Karpas-422 (cell line): Measurements from ENCODE around the gene CNRIP1. TPM values are rescaled to one million over a fixed set of nuclear protein-coding genes. Genes with fewer than 3 reads are reported as not detected.
A peak's percentile ranks its signal among the peaks of the same experiment; 100 is the strongest.

ENCODE experiments used
- DNase-seq: peaks from one replicate; pipeline ENCODE4 v3.0.0-alpha.2; 2015
- H2AFZ ChIP-seq: fragments of 200-600 bp; sonication (generic); 2 replicates; pipeline ENCODE4 v1.6.1; 2014; ENCODE audit warnings: antibody characterized with exemption, low read length, mixed read lengths
- H3K27ac ChIP-seq: fragments of 200-600 bp; sonication (generic); 2 replicates; pipeline ENCODE4 v1.5.1; 2014; ENCODE audit warnings: mild to moderate bottlenecking, low read length, moderate library complexity
- H3K27me3 ChIP-seq: fragments of 200-600 bp; sonication (generic); 2 replicates; pipeline ENCODE4 v1.6.1; 2014; ENCODE audit warnings: low read length, mixed read lengths
- H3K36me3 ChIP-seq: fragments of 200-600 bp; sonication (generic); 2 replicates; pipeline ENCODE4 v1.6.1; 2014; ENCODE audit warnings: low read length, mixed read lengths; ENCODE audit not compliant: insufficient read depth
- H3K4me1 ChIP-seq: fragments of 200-600 bp; sonication (generic); 2 replicates; pipeline ENCODE4 v1.6.1; 2014; ENCODE audit warnings: mild to moderate bottlenecking, low read length, mixed read lengths
- H3K4me2 ChIP-seq: fragments of 200-600 bp; sonication (generic); 2 replicates; pipeline ENCODE4 v1.6.1; 2014; ENCODE audit warnings: low read length, low read depth, mild to moderate bottlenecking; ENCODE audit not compliant: poor library complexity, severe bottlenecking
- H3K4me3 ChIP-seq: fragments of 200-600 bp; sonication (generic); 2 replicates; pipeline ENCODE4 v1.5.1; 2014; ENCODE audit warnings: mild to moderate bottlenecking, antibody characterized with exemption, low read length, mixed read lengths
- H3K79me2 ChIP-seq: fragments of 200-600 bp; sonication (generic); 2 replicates; pipeline ENCODE4 v1.6.1; 2014; ENCODE audit warnings: mild to moderate bottlenecking, low read length, mixed read lengths
- H3K9ac ChIP-seq: fragments of 200-600 bp; sonication (generic); 2 replicates; pipeline ENCODE4 v1.6.0; 2014; ENCODE audit warnings: low read length
- H3K9me2 ChIP-seq: fragments of 200-600 bp; sonication (generic), shearing (Covaris generic); replicated peaks from 2 replicates; pipeline ENCODE4 v1.6.0; 2014; ENCODE audit warnings: mild to moderate bottlenecking, low read length, moderate library complexity; ENCODE audit not compliant: insufficient read depth
- H3K9me3 ChIP-seq: fragments of 300-700, 200-600 bp; sonication (generic); 2 replicates; pipeline ENCODE4 v1.6.1; 2014; ENCODE audit warnings: low read length, mixed read lengths
- H4K20me1 ChIP-seq: fragments of 200-600 bp; sonication (generic); 2 replicates; pipeline ENCODE4 v1.6.1; 2014; ENCODE audit warnings: mild to moderate bottlenecking, antibody characterized with exemption, low read length, low read depth; ENCODE audit not compliant: insufficient read depth
- total RNA-seq: library from RNA; depleted of rRNA; stranded (reverse); fragments of >200 nt; shearing (Covaris generic); gene quantifications from 2 replicates; pipeline ENCODE4 v1.2.3, GENCODE V29; 2014; ENCODE audit warnings: low replicate concordance

The CNRIP1 gene
- total RNA-seq, 1 experiment from 2014 or later, result 2.8 TPM

DNA sequence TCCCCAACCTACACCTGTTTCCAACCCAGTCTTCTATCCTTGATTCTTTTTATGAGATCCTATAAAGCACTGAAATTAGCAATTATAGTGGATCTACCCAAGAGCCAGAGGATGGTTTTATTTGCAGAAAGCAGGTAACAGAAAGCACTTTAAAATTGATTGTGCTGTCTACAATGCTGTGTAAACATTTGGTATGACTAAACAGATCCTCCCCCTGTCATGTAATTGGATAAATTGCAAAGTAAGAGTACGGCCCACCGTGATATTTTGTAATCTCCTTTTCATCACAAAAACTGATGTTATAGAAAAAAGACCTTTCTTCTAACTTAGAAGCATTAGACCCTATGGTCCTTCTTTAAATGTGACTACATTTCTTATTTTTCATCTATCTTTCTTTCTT is 56.1 kb downstream of the CNRIP1 start:
- H3K27ac ChIP-seq, result no peak overlapping the region
- H3K4me2 ChIP-seq, result no peak overlapping the region
- no peak overlapping the region for H2AFZ ChIP-seq
- H3K9me3 ChIP-seq, result no peaks in the 10 kb centered on the region
- no peak overlapping the region for H3K4me3 ChIP-seq
- no peaks in the 10 kb centered on the region for H3K9me2 ChIP-seq
- no peak for DNase-seq
- no peaks in the 10 kb centered on the region for H4K20me1 ChIP-seq
- no peak overlapping the region for H3K9ac ChIP-seq
- H3K4me1 ChIP-seq, result no peaks in the 10 kb centered on the region
- H3K79me2 ChIP-seq, result no peaks in the 10 kb centered on the region
- no peaks in the 10 kb centered on the region for H3K36me3 ChIP-seq
- H3K27me3 ChIP-seq, result peaks cover 3% of the 10 kb centered on the region; the same call in 1 of the 2 replicates

DNA sequence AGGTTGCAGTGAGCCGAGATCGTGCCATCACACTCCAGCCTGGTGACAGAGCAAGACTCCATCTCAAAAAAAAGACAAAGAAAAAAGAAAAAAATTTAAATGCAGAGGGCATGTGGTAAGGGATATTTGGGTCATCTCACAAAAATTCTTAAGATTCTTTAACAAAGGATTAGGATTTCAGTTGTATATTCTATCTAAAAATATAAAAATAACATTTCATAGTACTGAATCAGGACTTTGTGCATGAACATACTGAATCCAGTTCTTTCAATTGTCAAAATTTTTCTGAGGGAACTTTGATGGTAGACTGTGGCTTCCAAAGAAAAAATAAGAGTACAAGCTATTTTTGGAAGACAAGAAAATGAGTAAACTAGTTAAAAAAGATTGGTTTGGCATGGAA is 60.9 kb downstream of the CNRIP1 start:
- Histone ChIP-seq H3K27ac (no peak overlapping the region), H3K4me1 (peaks cover 7% of the 10 kb centered on the region), H2AFZ (no peak overlapping the region), H3K9me2 (no peaks in the 10 kb centered on the region), H3K79me2 (peaks cover 6% of the 10 kb centered on the region; the same call in 1 of the 2 replicates), H3K36me3 (no peaks in the 10 kb centered on the region), H3K9ac (no peak overlapping the region), H3K9me3 (no peaks in the 10 kb centered on the region), H3K4me2 (no peak overlapping the region), H4K20me1 (peaks cover 8% of the 10 kb centered on the region; the same call in 1 of the 2 replicates), H3K4me3 (no peak overlapping the region), H3K27me3 (peaks cover 3% of the 10 kb centered on the region; the same call in 1 of the 2 replicates)
- DNase-seq, result no peak

DNA sequence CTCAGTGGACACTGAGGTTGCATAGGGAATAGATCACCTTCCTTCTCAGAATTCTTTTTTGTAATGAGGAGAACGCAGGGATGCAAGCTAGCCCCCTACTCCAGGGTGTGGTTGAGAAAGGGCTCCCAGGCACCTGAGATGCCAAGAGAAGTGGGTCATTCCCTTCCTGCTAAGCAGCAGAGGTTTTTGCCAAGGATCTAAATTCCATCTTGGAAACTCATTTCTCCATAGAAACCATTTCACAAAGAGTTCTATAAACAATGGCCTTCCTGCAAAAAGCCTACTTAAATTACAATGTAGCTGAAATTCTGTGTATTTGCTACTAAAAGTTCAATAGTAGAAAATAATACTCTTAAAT is 63.7 kb downstream of the CNRIP1 start:
- Histone ChIP-seq H2AFZ (no peak overlapping the region), H3K4me2 (no peak overlapping the region)
- no peak for DNase-seq

DNA sequence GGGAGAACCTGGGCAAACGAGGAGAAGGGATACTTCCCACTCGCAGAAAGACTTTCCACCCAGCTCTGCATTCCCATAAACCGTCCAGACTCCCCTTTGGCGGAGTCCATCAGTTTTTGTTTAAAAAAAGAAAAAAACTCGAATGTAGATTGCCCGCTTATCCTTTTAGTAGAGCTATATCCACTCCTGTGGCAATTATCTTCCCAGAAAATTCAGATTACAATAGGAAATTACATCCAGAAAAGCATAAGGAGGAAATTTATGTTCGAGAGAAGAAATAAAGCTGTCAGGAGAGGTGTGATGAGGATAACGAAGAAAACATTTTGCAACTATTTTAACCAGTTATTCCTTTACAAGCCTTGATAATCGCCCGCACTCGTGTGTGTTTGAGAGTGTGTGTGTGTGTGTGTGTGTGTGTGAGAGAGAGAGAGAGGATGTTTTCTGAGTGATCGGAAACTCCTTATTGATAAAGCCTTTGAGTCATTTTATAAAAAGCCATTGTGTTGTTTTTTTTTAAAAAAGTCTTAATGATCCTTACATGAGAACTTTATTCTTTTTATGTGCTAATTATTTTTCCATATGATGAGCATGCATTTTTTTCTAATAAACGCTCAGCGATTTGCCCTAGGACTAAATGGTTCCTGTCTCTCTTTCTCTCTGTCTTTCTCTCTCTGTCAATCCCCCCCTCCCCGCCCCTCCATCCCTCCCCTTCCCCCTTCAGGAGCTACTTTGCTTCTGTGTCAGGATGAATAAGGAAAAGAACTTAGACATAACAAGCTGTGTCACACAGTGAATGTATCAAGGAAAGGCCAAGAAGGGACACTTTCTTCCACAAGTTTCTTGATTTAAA is 66.3 kb downstream of the CNRIP1 start:
- Histone ChIP-seq H3K4me2 (peak overlapping the region; percentile 100), H4K20me1 (peaks cover 32% of the 10 kb centered on the region), H3K9ac (peak overlapping the region; percentile 96), H2AFZ (peak overlapping the region; percentile 70), H3K9me2 (no peaks in the 10 kb centered on the region), H3K36me3 (peaks cover 18% of the 10 kb centered on the region; the same call in 1 of the 2 replicates), H3K4me1 (peaks cover 34% of the 10 kb centered on the region), H3K27me3 (no peaks in the 10 kb centered on the region), H3K79me2 (peaks cover 47% of the 10 kb centered on the region), H3K9me3 (no peaks in the 10 kb centered on the region), H3K4me3 (peak overlapping the region; percentile 90), H3K27ac (peak overlapping the region; percentile 60)
- DNase-seq, result peak; percentile 78

More for the DNA sequence above, 63.7 kb downstream of the CNRIP1 start:
- Histone ChIP-seq H3K9me3 (no peaks in the 10 kb centered on the region), H3K36me3 (no peaks in the 10 kb centered on the region), H3K79me2 (peaks cover 21% of the 10 kb centered on the region), H3K9ac (no peak overlapping the region), H4K20me1 (peaks cover 8% of the 10 kb centered on the region; the same call in 1 of the 2 replicates), H3K4me1 (peaks cover 12% of the 10 kb centered on the region), H3K27ac (no peak overlapping the region), H3K4me3 (no peak overlapping the region), H3K9me2 (no peaks in the 10 kb centered on the region), H3K27me3 (peaks cover under 1% of the 10 kb centered on the region; the same call in 1 of the 2 replicates)

DNA sequence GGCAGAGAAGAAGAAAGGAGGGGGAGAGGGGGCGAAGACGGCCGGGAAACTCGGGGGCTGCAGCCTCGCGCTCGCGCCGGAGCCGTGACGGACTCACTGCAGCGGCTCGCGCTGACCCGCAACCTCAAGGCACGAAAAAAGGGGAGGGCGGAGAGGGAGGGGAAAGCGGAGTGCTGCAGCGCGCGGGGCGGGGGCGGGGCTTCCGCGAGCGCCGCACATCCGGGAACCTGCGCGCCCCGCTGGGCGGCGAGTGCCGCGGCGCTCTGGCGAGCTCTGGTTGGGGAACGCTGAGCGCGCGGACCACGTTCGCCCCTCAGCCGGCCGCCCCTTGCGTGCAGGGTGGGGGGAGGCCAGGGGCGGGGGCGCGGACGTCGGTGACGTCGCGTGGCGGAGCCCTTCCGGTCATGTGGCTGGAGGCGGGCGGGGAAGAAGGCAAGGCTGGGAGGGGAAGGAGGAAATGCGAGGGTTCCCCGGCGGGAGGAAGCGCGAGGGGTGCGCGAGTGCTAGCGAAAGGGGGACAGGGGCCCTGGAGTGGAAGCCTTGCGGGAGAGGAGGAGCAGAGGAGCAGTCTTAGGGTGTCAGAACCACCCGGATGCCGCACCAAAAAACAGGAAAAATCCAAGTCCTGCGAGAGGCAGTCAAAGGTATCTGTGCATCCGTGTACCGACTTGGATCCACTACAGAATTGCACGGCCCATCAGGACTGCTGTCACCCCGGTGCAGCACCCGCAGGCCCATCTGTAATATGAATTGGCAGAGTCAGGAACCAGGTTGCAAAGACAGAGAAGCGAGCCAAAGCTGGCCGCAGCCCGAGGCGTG is 67.1 kb downstream of the CNRIP1 start, which contains the start of gene PPP3R1:
Gene PPP3R1, minus strand, starts transcription at position 133 of the 819 bp plus-strand sequence. CDS start 405 bp downstream, outside the sequence.
- peaks cover 38% of the 10 kb centered on the region for H4K20me1 ChIP-seq
- peaks cover 18% of the 10 kb centered on the region; the same call in 1 of the 2 replicates for H3K36me3 ChIP-seq
- H2AFZ ChIP-seq, result peak within 1 kb of the TSS; percentile 70
- peak within 1 kb of the TSS; percentile 94 for H3K4me3 ChIP-seq
- H3K27ac ChIP-seq, result peak within 1 kb of the TSS; percentile 90
- H3K9ac ChIP-seq, result peak within 1 kb of the TSS; percentile 96
- no peaks in the 10 kb centered on the region for H3K9me3 ChIP-seq
- H3K27me3 ChIP-seq, result no peaks in the 10 kb centered on the region
- H3K4me2 ChIP-seq, result peak within 1 kb of the TSS; percentile 100
- DNase-seq, result peak; percentile 100
- peaks cover 42% of the 10 kb centered on the region for H3K4me1 ChIP-seq
- H3K9me2 ChIP-seq, result no peaks in the 10 kb centered on the region
- H3K79me2 ChIP-seq, result peaks cover 55% of the 10 kb centered on the region

DNA sequence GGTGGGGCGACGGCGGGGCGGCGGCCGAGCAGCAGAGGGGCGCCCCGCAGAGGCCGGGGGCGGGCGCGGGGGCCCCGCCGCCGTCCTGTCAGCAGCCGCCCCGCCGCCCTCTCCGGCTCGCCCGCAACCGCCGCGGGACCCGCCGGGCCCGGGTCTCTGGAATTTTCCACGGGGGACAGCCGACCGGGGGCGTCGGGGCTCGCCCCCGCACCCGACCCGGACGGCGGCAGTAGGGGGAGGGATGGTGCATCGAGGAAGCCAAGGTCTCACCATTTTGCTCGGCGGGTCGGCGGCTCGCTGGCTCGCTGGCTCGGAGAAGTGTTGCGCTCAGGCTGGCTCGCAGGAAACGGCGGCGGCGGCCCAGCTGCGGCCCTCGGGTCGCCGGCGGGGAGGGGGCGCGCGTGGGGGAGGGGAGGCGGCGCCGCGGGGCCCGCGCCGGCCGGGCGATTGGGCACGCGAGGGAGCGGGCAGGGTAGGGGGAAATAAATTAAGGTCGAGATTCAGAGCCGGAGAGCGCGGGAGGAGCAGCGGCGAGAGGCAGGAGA is 67.8 kb downstream of the CNRIP1 start:
- Histone ChIP-seq H3K79me2 (peaks cover 62% of the 10 kb centered on the region), H3K27me3 (no peaks in the 10 kb centered on the region), H3K9me3 (no peaks in the 10 kb centered on the region), H3K27ac (peak overlapping the region; percentile 90), H3K9me2 (no peaks in the 10 kb centered on the region), H3K4me2 (peak overlapping the region; percentile 86), H3K36me3 (peaks cover 18% of the 10 kb centered on the region; the same call in 1 of the 2 replicates), H4K20me1 (peaks cover 45% of the 10 kb centered on the region), H2AFZ (no peak overlapping the region), H3K4me1 (peaks cover 49% of the 10 kb centered on the region), H3K4me3 (peak overlapping the region; percentile 94), H3K9ac (peak overlapping the region; percentile 91)
- DNase-seq, result peak; percentile 78

DNA sequence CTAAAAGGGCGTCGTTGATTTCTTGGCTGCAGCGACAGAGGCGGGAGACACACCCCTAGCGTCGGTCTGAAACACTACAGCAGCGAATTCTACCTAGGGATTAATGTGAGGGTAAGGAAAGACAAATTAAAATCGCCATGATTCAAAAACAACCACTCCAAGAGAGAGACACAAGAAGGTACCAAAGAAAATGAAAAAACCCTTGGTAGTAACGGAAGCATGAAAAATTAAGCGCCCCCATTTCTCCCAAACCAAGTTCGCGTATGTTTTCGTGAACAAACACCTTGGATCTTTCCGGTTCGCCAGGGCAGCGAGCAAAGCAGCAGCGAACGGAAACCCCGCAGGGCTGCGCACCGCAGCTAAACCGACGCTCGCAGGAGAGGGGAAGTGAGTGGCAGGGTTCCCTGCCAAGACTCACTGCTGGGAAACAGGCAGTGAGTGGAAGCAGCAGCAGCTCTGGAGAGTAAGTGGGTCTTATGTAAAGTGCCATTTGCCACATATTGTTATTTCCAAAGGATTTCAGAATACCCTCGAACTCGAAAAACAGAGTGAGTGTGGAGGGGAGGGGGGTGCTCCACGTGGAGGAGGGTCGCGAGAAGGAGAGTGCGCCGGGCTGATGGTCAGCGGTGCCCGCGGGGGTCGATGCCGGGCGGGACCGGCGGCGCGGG is 68.4 kb downstream of the CNRIP1 start:
- no peak overlapping the region for H2AFZ ChIP-seq
- H3K9me3 ChIP-seq, result no peaks in the 10 kb centered on the region
- H3K4me1 ChIP-seq, result peaks cover 55% of the 10 kb centered on the region
- H3K36me3 ChIP-seq, result peaks cover 18% of the 10 kb centered on the region; the same call in 1 of the 2 replicates
- H3K9ac ChIP-seq, result peak overlapping the region; percentile 91
- H4K20me1 ChIP-seq, result peaks cover 51% of the 10 kb centered on the region
- no peaks in the 10 kb centered on the region for H3K27me3 ChIP-seq
- peak overlapping the region; percentile 86 for H3K4me2 ChIP-seq
- peak overlapping the region; percentile 94 for H3K4me3 ChIP-seq
- H3K79me2 ChIP-seq, result peaks cover 68% of the 10 kb centered on the region
- peak overlapping the region; percentile 90 for H3K27ac ChIP-seq
- no peaks in the 10 kb centered on the region for H3K9me2 ChIP-seq
- DNase-seq, result peak; percentile 97
